ENCODE measurements around the gene MYO1E.

The MYO1E gene

GRCh38 chr15:59360896-59361295, 11.8 kb downstream of the MYO1E start:
- no peak for FAIRE-seq
- no peak for TF ChIP-seq CTCF (IDR thresholded peaks at IDR 0.05; ENCODE audit: insufficient read depth, missing control alignments)
- DNase-seq (ENCODE audit: insufficient read length, low spot score): no peak

- DNase-seq (ENCODE audit: insufficient read length, low spot score) (no peak), FAIRE-seq (no peak)
- TF ChIP-seq CTCF (IDR thresholded peaks at IDR 0.05; ENCODE audit: insufficient read depth, missing control alignments): no peak
These were observed 12.4 kb downstream of the MYO1E start for GRCh38 chr15:59360305-59360704.

GRCh38 chr15:59355730-59356129, 16.9 kb downstream of the MYO1E start:
- DNase-seq (ENCODE audit: insufficient read length, low spot score): no peak
- FAIRE-seq: no peak
- TF ChIP-seq CTCF (IDR thresholded peaks at IDR 0.05; ENCODE audit: insufficient read depth, missing control alignments): no peak

GRCh38 chr15:59354417-59355031, 18.1 kb downstream of the MYO1E start:
- TF ChIP-seq CTCF (IDR thresholded peaks at IDR 0.05; ENCODE audit: insufficient read depth, missing control alignments): no peak
- FAIRE-seq: no peak
- DNase-seq (ENCODE audit: insufficient read length, low spot score): no peak

GRCh38 chr15:59353994-59354416, 18.7 kb downstream of the MYO1E start:
- no peak for TF ChIP-seq CTCF (IDR thresholded peaks at IDR 0.05; ENCODE audit: insufficient read depth, missing control alignments)
- FAIRE-seq: no peak
- DNase-seq (ENCODE audit: insufficient read length, low spot score): no peak

- FAIRE-seq (no peak), DNase-seq (ENCODE audit: insufficient read length, low spot score) (no peak)
- no peak for TF ChIP-seq CTCF (IDR thresholded peaks at IDR 0.05; ENCODE audit: insufficient read depth, missing control alignments)
These were observed 20.0 kb downstream of the MYO1E start for GRCh38 chr15:59352683-59353082.

GRCh38 chr15:59352189-59352588, 20.5 kb downstream of the MYO1E start:
- DNase-seq (ENCODE audit: insufficient read length, low spot score) (no peak), FAIRE-seq (no peak)
- no peak for TF ChIP-seq CTCF (IDR thresholded peaks at IDR 0.05; ENCODE audit: insufficient read depth, missing control alignments)
